Activated CD4-positive, alpha-beta T cell treated with anti-CD3 and anti-CD28 coated beads, Interleukin-2, amount 10 ng/mL, durations not matched to agents 24 days and 14 days (primary cell): Measurements from ENCODE around the gene DNAJC24. TPM values are rescaled to one million over a fixed set of nuclear protein-coding genes. Genes with fewer than 3 reads are reported as not detected.

Experiments used
- DNase-seq: peaks from one replicate; pipeline ENCODE4 v3.0.0; 2022
- H3K27ac Mint-ChIP-seq: one replicate; pipeline ENCODE4 v1.8.0; 2022; ENCODE audit warnings: mild to moderate bottlenecking, mixed read lengths
- H3K27me3 Mint-ChIP-seq: one replicate; pipeline ENCODE4 v1.8.0; 2022; ENCODE audit warnings: mixed read lengths
- H3K36me3 Mint-ChIP-seq: one replicate; pipeline ENCODE4 v1.8.0; 2022; ENCODE audit warnings: low read depth, mild to moderate bottlenecking, mixed read lengths
- H3K4me1 Mint-ChIP-seq: one replicate; pipeline ENCODE4 v1.8.0; 2021; ENCODE audit warnings: mixed read lengths
- H3K4me3 Mint-ChIP-seq: one replicate; pipeline ENCODE4 v1.8.0; 2022; ENCODE audit warnings: mild to moderate bottlenecking, moderate library complexity, mixed read lengths
- H3K9me3 Mint-ChIP-seq: one replicate; pipeline ENCODE4 v1.8.0; 2021; ENCODE audit warnings: mixed read lengths
- intact Hi-C: fragments of 100-400 bp; cut with micrococcal nuclease; formaldehyde crosslinking; loops from one replicate; pipeline ENCODE4 v1.15.1; 2023
- total RNA-seq: library from RNA; stranded (reverse); gene quantifications from 2 replicates; pipeline ENCODE4 v1.2.3, GENCODE V29; 2022

Gene DNAJC24
- total RNA-seq, 1 donor from 2014 or later: 15.8 TPM

DNA sequence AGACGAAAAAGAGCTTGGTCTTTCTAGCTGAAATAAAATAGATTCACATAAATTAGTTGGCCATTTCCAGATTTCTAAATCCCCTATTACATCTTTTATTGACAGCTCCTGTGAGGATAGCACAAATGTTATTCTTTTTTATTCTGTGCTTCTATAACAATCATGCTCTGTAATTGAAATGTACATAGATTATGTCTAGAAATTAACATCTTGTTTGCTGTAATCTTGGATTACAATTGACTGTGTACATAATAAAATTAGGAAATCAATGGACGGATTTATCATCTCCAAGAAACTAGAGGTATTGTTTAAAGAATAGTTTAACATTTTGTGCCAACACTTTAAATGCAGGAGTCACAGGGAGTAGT is 108.5 kb downstream of the DNAJC24 start:
- Mint-ChIP-seq H3K4me1 (no peaks in the 10 kb centered on the region), H3K27me3 (no peaks in the 10 kb centered on the region), H3K27ac (no peak overlapping the region), H3K9me3 (no peaks in the 10 kb centered on the region), H3K36me3 (peaks cover 1% of the 10 kb centered on the region), H3K4me3 (no peak overlapping the region)
- DNase-seq: no peak
- intact Hi-C loops: no loop called here

DNA sequence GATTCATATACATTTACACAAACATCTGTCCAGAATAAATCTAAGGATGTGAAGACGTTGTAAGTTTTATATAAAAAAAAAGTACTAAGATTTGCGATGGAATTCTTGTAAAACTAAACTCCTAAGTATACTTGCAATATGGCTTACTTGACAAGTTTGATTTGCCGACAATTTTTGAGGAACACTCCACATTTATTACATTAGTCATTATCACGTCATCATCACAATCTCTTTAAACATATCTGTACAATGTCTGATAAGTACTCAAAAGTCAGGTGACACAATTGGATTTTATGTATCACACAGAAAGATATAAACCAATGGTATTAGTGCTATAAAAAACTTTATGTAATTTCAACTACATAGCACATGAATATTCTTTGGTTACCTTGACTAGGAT is 109.4 kb downstream of the DNAJC24 start:
- no peak for DNase-seq
- H3K36me3 Mint-ChIP-seq: peaks cover 1% of the 10 kb centered on the region
- no peaks in the 10 kb centered on the region for H3K9me3 Mint-ChIP-seq
- H3K4me1 Mint-ChIP-seq: no peaks in the 10 kb centered on the region
- no peak overlapping the region for H3K4me3 Mint-ChIP-seq
- intact Hi-C loops: no loop called here
- no peaks in the 10 kb centered on the region for H3K27me3 Mint-ChIP-seq
- no peak overlapping the region for H3K27ac Mint-ChIP-seq

DNA sequence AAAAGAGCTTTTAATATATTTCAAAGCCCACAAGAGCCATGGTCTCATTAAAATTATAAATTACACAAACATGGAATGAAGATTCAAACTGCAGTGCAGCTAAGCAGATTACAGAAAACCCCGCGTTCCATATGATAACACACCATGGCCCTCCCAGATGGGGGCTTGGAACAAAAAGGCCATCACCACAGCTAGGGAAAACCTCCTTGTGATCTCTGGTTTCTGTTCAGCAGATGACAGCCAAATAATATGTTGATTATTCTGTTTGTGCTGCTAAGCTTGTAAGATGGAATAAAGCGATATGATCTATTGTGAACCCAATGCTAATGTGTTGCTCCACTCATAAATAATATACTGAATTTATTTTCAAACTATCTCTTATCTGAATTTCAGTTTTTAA is 111.3 kb downstream of the DNAJC24 start:
- intact Hi-C loops: no loop called here

More for the DNA sequence above, 111.3 kb downstream of the DNAJC24 start:
- H3K9me3 Mint-ChIP-seq: no peaks in the 10 kb centered on the region
- no peak for DNase-seq
- no peaks in the 10 kb centered on the region for H3K4me1 Mint-ChIP-seq
- H3K27ac Mint-ChIP-seq: no peak overlapping the region
- no peak overlapping the region for H3K4me3 Mint-ChIP-seq
- H3K36me3 Mint-ChIP-seq: no peaks in the 10 kb centered on the region
- no peaks in the 10 kb centered on the region for H3K27me3 Mint-ChIP-seq

Other genes with a start within 250 kb of the DNAJC24 start
- not detected in 2 replicates for gene DCDC1, start 121 bp upstream of the DNAJC24 start, total RNA-seq
- 24.0 and 27.2 TPM in 2 replicates for gene IMMP1L, start 139.8 kb downstream of the DNAJC24 start, total RNA-seq
- 17.4 and 20.6 TPM in 2 replicates for gene ELP4, start 139.9 kb downstream of the DNAJC24 start, total RNA-seq